Stimulated activated CD4-positive, alpha-beta T cell treated with anti-CD3 and anti-CD28 coated beads, Interleukin-15, amount 100 ng/mL, for 48 hours (primary cell): ENCODE results near the gene IKZF2.

Experiments used
- DNase-seq, 2 donors: peaks; one replicate each; pipeline ENCODE4 v3.0.0-alpha.2; 2020; ENCODE audit warnings: low read depth in 2 of 2

IKZF2 gene

DNA sequence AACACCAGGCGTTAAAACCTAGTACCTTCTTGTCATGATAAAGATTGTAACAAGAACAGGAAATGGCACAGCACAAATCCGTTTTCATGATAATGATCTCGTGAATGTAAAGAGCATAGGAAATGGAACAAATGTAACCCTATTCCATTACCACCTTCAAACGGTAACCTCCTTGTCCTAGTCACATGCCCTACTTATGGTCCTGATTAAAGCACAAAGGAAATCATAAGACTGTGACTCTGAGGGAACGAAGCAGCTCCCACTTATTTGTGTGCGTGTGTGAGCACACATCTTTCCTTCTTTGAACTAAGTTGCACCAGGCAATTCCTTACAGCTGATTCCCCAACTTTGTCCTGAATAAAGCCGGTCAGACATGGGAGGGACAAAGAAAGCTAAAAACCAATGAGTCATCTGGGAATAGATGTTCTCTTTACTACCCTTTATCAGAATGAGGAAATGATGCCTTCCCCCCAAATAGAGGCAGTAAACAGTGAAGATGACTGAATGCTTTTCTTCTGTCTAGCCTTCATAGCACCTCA, 192.6 kb downstream of the IKZF2 start:
- DNase-seq = no peak

DNA sequence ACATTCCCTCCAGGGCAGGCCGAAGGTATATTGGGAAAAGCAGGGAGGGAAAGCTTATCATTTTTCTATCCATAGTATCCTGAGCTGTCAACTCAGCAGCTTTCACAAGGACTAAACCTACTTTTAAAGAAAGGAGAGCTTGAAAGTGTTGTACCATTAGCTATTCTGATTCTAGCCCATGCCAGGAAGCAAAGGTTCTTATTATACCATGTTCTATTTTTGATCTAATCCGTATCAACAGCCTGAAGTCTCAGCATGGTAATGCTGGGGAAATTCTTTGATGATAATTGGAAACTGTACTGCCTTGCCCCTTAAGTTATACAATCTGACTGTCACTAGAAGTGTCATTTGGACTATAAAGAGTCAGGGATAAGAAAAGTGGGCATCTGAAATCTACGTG, 193.3 kb downstream of the IKZF2 start:
- DNase-seq = no peak

DNA sequence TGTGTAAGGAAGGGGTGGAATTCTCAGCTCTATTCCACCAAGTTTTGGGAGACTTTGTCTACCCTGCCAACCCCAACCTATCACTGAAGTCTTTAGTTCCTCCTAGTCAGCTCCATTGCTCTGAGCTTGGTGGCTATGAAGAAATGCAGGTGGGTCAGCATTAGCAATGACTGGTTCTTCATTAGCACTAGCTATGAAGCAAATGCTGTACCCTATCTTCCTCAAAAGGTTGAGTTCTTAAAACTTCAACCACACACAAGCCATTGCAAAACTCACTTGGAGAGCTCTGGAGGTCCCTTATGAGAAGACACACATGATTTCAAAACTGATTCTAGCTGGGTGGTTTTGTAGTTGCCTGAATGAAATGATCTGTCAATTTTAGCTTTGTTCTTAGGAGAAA, 193.8 kb downstream of the IKZF2 start:
- DNase-seq = no peak

DNA sequence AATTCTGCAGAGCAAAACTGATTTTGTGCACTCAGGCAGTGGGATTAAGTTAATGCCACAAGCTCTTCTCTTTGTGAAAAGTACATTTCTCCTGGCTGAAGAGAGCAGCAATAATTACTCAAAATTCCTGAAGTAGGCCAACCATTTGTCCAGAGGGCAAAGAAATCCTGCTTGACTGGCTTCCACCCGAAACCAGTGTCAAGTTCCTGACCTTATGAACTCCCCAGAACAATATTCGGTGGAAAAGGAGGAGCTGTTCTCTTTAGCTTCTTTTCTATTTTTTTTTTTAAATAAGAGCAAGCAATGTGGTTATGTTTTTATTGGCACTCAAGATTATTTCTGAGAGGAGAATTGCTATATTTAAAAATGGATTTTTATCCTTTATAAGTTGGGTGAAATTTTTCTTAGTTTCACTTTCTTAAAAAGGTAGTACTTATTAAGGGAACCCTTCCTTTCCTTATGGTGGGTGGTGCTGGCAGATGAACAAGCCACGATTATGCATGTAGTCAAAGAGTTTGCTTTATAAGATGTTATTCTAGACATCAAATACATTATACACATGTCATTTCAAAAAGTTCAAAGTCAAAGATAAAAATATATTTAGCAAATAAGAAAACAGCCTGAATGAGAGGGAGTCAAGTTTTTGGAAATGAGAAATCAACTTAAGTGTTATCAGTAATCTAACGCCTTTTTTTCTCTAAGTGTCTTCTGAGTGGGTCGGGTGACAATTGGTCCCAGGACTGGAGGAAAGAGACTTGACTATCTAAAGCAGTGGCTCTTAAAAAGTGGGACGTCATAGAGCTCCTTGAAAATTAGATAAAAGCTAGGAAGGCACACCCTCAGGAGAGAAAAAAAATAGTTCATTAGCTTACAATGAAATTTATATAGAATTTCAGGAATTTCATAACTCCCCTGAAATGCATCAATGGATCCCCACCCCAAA, 194.5 kb downstream of the IKZF2 start:
- no peak for DNase-seq

DNA sequence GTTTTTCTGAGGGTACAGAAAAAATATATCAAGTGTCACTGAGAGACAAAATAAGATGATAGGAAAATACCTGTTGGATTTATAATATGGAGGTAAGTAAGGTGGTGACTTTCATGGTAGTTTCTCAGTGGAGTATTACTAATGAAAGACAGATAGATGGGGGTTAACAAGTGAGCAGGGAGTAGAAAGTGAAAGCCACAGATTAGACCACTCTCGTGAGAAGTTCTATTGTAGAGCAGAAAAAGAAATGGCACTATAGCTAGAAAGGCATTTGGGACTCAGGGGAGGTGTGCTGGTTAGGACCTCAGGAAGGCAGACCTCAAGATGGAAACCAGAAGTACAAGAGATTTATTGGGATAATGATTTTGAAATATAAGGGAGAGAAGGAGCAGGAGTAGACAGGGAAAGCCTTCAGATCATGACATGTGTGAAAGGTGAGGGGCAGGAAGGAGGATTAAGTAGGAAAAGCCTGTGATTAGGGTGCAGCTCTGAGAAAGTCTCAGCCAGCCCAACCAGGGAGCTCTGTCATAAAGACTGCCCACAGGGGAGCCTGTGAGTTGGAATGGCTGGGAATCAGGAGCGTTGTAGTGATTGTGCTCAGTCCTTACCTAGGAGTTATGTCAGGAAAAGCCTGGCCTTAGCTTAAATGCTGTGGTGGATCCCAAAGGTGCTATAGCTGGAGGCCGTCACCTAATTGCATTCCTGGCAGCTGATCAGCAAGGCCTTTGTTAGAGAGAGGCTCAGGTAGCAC, 198.1 kb downstream of the IKZF2 start:
- no peak for DNase-seq

DNA sequence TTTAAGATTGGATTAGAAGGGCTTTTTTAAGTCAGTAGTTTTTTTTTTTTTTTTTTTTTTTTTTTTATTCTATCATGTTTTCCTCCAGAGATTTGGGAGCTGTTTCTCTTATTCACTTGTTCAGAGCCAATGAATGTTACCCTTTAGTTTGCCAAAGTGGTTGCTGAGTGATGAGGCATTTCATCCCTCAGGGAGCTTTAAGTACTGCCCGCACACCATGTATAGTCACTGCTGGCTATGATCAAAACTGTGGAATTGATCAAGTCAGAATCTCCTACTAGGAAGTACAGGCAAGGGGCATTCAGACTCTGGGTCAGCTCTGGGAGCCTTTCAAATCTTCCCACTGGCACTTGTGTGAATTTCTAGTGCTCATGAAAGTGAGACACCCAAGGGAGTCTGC, 201.6 kb downstream of the IKZF2 start:
- no peak for DNase-seq
